Endothelial cell of umbilical vein (primary cell): ENCODE results near the gene HMCES. TPM values are rescaled to one million over a fixed set of nuclear protein-coding genes. Genes with fewer than 3 reads are reported as not detected.

Source experiments
- BruUV-seq: library from RNA; stranded (reverse); fragments of 400-500 nt; replicated peaks from 2 replicates; lab custom pipeline; 2021; lab: Mats Ljungman, UMichigan
- CTCF ChIA-PET: fragments of 300-600, 350-600 bp; sonication (Branson Sonifier 250); formaldehyde crosslinking; loops from one replicate; lab custom pipeline; 2021; ENCODE audit warnings: antibody characterized with exemption, inconsistent platforms; lab: Charles Lee
- POLR2A ChIA-PET: fragments of 300-600, 350-600 bp; sonication (Branson Sonifier 250); formaldehyde crosslinking; loops from one replicate; lab custom pipeline; 2021; ENCODE audit warnings: antibody characterized with exemption, inconsistent platforms; lab: Charles Lee
- DNase-seq: peaks from one replicate; pipeline ENCODE4 v3.0.0-alpha.2; 2011; ENCODE audit warnings: low read depth, low spot score
- FAIRE-seq: peaks from 2 replicates; lab custom pipeline; 2011; peaks lifted over from hg19 to GRCh38; lab: Jason Lieb, UNC
- H2AFZ ChIP-seq: 2 replicates; pipeline ENCODE4 v1.6.0; 2012; ENCODE audit warnings: low read depth, low read length, control low read depth, inconsistent platforms
- H3K27ac ChIP-seq: 2 replicates; pipeline ENCODE4 v1.5.1; 2011; ENCODE audit warnings: low read depth, mild to moderate bottlenecking, control low read depth, low read length, moderate library complexity; ENCODE audit not compliant: insufficient read depth
- H3K27me3 ChIP-seq, 2 experiments: 2 replicates each; pipeline versions ENCODE4 v1.6.0 to v1.6.1; 2011; ENCODE audit warnings: low read length in 2 of 2, mixed read lengths in 1 of 2; ENCODE audit not compliant: control insufficient read depth in 2 of 2, insufficient read depth in 2 of 2
- H3K36me3 ChIP-seq, 2 experiments: 2 replicates in 1 of 2; 3 replicates in 1 of 2; pipeline ENCODE4 v1.5.1; 2011; ENCODE audit warnings: low read length in 2 of 2, mild to moderate bottlenecking in 1 of 2, moderate library complexity in 1 of 2; ENCODE audit not compliant: control insufficient read depth in 2 of 2, insufficient read depth in 2 of 2; ENCODE audit errors: extremely low read depth in 1 of 2
- H3K4me1 ChIP-seq: 3 replicates; pipeline ENCODE4 v1.5.1; 2011; ENCODE audit warnings: mild to moderate bottlenecking, low read length; ENCODE audit not compliant: control insufficient read depth, insufficient read depth; ENCODE audit errors: extremely low read depth
- H3K4me2 ChIP-seq: 2 replicates; pipeline ENCODE4 v1.6.1; 2011; ENCODE audit warnings: low read length, control low read depth, mixed read lengths; ENCODE audit not compliant: insufficient read depth
- H3K4me3 ChIP-seq, 3 experiments: fragments of 200-600 bp in 1 of 3; sonication (generic), shearing (Covaris generic) in 1 of 3; replicated peaks in 1 of 3; 2 replicates each; pipeline ENCODE4 v1.5.1; 2011 to 2016; ENCODE audit warnings: control low read depth in 3 of 3, low read length in 3 of 3, mild to moderate bottlenecking in 2 of 3, inconsistent platforms in 1 of 3, low read depth in 1 of 3, moderate library complexity in 1 of 3; ENCODE audit not compliant: insufficient read depth in 1 of 3
- H3K79me2 ChIP-seq: 2 replicates; pipeline ENCODE4 v1.6.0; 2012; ENCODE audit warnings: low read length, inconsistent platforms; ENCODE audit not compliant: control insufficient read depth, insufficient read depth
- H3K9ac ChIP-seq: replicated peaks from 2 replicates; pipeline ENCODE3; 2011; ENCODE audit warnings: low read length, control low read depth; ENCODE audit not compliant: insufficient read depth; ENCODE audit errors: extremely low read depth
- H3K9me1 ChIP-seq: replicated peaks from 3 replicates; pipeline ENCODE4 v1.6.0; 2011; ENCODE audit warnings: mild to moderate bottlenecking, low read length; ENCODE audit not compliant: control insufficient read depth, insufficient read depth; ENCODE audit errors: extremely low read depth
- H3K9me3 ChIP-seq: replicated peaks from 2 replicates; pipeline ENCODE4 v1.5.1; 2012; ENCODE audit warnings: low read length, inconsistent platforms; ENCODE audit not compliant: control insufficient read depth, insufficient read depth
- H4K20me1 ChIP-seq: replicated peaks from 2 replicates; pipeline ENCODE3; 2011; ENCODE audit warnings: mild to moderate bottlenecking, low read length; ENCODE audit not compliant: control insufficient read depth, insufficient read depth; ENCODE audit errors: extremely low read depth
- EZH2 ChIP-seq: IDR thresholded peaks from 2 replicates; pipeline ENCODE4 v1.6.1; 2012; ENCODE audit warnings: borderline replicate concordance, low read depth, mild to moderate bottlenecking, moderate library complexity, low read length, inconsistent platforms; ENCODE audit not compliant: severe bottlenecking
- FOS ChIP-seq: IDR thresholded peaks from 2 replicates; pipeline ENCODE4 v1.6.1; 2011; ENCODE audit warnings: mild to moderate bottlenecking, low read length, moderate library complexity, borderline replicate concordance; ENCODE audit not compliant: insufficient read depth
- GATA2 ChIP-seq: IDR thresholded peaks from 2 replicates; pipeline ENCODE4 v1.7.0; 2011; ENCODE audit warnings: low read depth, mild to moderate bottlenecking, moderate library complexity, mixed read lengths, low read length; ENCODE audit not compliant: insufficient read length, insufficient read depth
- JUN ChIP-seq: IDR thresholded peaks from 2 replicates; pipeline ENCODE4 v1.6.1; 2011; ENCODE audit warnings: borderline replicate concordance, low read depth; ENCODE audit not compliant: insufficient read length, insufficient read depth
- MYC ChIP-seq: IDR thresholded peaks from one replicate; pipeline ENCODE4 v1.6.1; 2011; ENCODE audit warnings: mild to moderate bottlenecking, low read depth, low read length
- POLR2A ChIP-seq: IDR thresholded peaks from 2 replicates; pipeline ENCODE4 v1.6.1; 2012; ENCODE audit warnings: low read depth, mild to moderate bottlenecking, control low read depth, low read length
- POLR2AphosphoS5 ChIP-seq: IDR thresholded peaks from 2 replicates; pipeline ENCODE4 v1.6.1; 2012; ENCODE audit warnings: low read depth, mild to moderate bottlenecking, control low read depth, low read length, moderate library complexity; ENCODE audit not compliant: insufficient read depth
- dilution Hi-C: fragments of 300-500 bp; cut with MboI; formaldehyde crosslinking; loops from one replicate; pipeline ENCODE4 v1.15.0; 2019; ENCODE audit warnings: low sequenced_read_pairs; ENCODE audit not compliant: extremely low pct_ligation_motif_present
- intact Hi-C: fragments of 100-400 bp; cut with micrococcal nuclease; formaldehyde crosslinking; loops from one replicate; pipeline ENCODE4 v1.10.0; 2022
- polyA plus RNA-seq, 4 experiments: library from polyadenylated mRNA; depleted of rRNA in 3 of 4; stranded (reverse) in 3 of 4; unstranded in 1 of 4; fragments of >200 nt; gene quantifications; 2 replicates each; pipeline versions ENCODE4 v1.2.1 to v1.2.3, GENCODE V29; 2011 to 2012; ENCODE audit warnings: missing spikeins in 1 of 4
- total RNA-seq: library from RNA; stranded (reverse); gene quantifications from 2 replicates; pipeline ENCODE4 v1.2.3, GENCODE V29; 2021
- TF ChIP-seq, protein P1 (sequence below), 2 donors: IDR thresholded peaks; 1 replicate in 1 of 2; 2 replicates in 1 of 2; pipeline ENCODE4 v1.5.1; 2011; ENCODE audit warnings: low read length in 2 of 2, mild to moderate bottlenecking in 2 of 2, moderate library complexity in 2 of 2, control low read depth in 1 of 2, inconsistent platforms in 1 of 2, low read depth in 1 of 2; ENCODE audit not compliant: insufficient read depth in 1 of 2; ENCODE audit errors: extremely low read depth in 1 of 2
- TF ChIP-seq, protein P2 (sequence below): IDR thresholded peaks from 2 replicates; pipeline ENCODE4 v1.6.1; 2011; ENCODE audit not compliant: insufficient read depth, insufficient read length

Gene HMCES
- total and polyA plus RNA-seq, 2 donors (not counting 3 experiments of a cell fraction or from before 2014, with no cell fraction given) = 30.6 to 40.8 TPM

DNA sequence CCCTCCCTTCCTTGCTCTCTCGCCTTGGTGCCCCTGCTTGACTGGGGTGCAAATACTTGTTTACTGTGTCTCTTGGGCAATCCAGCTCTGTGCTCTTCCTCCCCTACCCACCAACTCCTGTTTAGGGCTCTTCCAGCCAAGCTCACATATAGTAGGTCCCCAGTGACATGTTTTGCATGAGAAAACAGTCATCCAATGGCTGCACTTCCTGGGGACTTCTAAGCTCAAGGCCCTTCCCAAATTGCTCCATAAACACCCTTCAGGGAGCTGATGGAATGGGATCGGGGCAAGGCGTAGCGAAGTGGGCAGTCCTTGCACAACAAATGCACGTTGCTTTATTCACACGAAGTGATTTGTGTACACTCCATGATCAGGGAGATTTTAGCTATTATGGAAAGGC, 38.7 kb upstream of the HMCES start:
- no peak overlapping the region for H2AFZ ChIP-seq

DNA sequence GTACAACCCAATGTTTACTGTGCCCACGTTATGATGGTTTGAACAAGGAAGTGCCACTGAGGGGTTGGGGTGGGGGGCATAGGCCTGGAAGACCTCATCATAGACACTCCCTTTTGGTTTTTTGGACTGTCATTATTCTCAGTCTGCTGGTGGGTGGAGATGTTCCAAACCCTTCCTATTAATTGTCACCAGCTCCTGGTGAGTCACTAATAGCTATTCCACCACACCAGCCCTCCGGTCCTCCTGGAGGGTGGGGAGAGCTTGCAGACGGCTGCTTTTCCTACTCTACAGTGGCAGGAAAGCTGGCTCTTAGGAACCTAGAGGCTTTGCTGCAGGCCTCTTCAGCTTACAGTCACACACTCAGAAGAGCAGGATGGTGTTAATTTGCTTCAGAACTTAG, 38.2 kb upstream of the HMCES start:
- Histone ChIP-seq H3K9ac (no peak overlapping the region), H3K27me3 (no peaks in the 10 kb centered on the region), H3K79me2 (no peaks in the 10 kb centered on the region), H3K36me3 (no peaks in the 10 kb centered on the region), H3K9me1 (no peaks in the 10 kb centered on the region), H3K4me2 (no peak overlapping the region), H3K27ac (no peak overlapping the region), H3K4me1 (peaks cover 3% of the 10 kb centered on the region), H2AFZ (no peak overlapping the region), H3K9me3 (no peaks in the 10 kb centered on the region), H3K4me3 (no peak overlapping the region), H4K20me1 (no peaks in the 10 kb centered on the region)
- dilution Hi-C loops (no loop called here), intact Hi-C loops (no loop called here)
- ChIA-PET POLR2A (no interaction called here), CTCF (interaction anchor here (0.7 to 2.0 kb wide), 5 partner anchors 15 to 270 kb away, joined by 3 to 8 read pairs (median 4); no protein-coding TSS in a partner anchor)
- peak; percentile 24 for FAIRE-seq
- TF ChIP-seq POLR2AphosphoS5 (no peak), EZH2 (no peak), MYC (no peak), FOS (no peak), GATA2 (no peak), JUN (no peak), POLR2A (no peak)
- TF ChIP-seq, protein P1, sequence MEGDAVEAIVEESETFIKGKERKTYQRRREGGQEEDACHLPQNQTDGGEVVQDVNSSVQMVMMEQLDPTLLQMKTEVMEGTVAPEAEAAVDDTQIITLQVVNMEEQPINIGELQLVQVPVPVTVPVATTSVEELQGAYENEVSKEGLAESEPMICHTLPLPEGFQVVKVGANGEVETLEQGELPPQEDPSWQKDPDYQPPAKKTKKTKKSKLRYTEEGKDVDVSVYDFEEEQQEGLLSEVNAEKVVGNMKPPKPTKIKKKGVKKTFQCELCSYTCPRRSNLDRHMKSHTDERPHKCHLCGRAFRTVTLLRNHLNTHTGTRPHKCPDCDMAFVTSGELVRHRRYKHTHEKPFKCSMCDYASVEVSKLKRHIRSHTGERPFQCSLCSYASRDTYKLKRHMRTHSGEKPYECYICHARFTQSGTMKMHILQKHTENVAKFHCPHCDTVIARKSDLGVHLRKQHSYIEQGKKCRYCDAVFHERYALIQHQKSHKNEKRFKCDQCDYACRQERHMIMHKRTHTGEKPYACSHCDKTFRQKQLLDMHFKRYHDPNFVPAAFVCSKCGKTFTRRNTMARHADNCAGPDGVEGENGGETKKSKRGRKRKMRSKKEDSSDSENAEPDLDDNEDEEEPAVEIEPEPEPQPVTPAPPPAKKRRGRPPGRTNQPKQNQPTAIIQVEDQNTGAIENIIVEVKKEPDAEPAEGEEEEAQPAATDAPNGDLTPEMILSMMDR (IDR thresholded peaks at IDR 0.05; ENCODE audit: extremely low read depth in 1 of 2, insufficient read depth in 1 of 2, low read depth in 1 of 2, low read length in 2 of 2) = no peak
- TF ChIP-seq, protein P2, sequence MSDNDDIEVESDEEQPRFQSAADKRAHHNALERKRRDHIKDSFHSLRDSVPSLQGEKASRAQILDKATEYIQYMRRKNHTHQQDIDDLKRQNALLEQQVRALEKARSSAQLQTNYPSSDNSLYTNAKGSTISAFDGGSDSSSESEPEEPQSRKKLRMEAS = no peak
- no peak for DNase-seq
- BruUV-seq = no TSS peak

More for the DNA sequence above, 38.7 kb upstream of the HMCES start:
- Histone ChIP-seq H3K79me2 (no peaks in the 10 kb centered on the region), H3K9ac (no peak overlapping the region), H3K4me2 (no peak overlapping the region), H3K4me3 (no peak overlapping the region), H3K27ac (no peak overlapping the region), H3K9me1 (no peaks in the 10 kb centered on the region), H4K20me1 (no peaks in the 10 kb centered on the region), H3K4me1 (no peaks in the 10 kb centered on the region), H3K9me3 (no peaks in the 10 kb centered on the region), H3K27me3 (no peaks in the 10 kb centered on the region), H3K36me3 (no peaks in the 10 kb centered on the region)
- no peak for FAIRE-seq
- dilution Hi-C loops (no loop called here), intact Hi-C loops (no loop called here)
- ChIA-PET CTCF (interaction anchor here (0.7 to 2.0 kb wide), 5 partner anchors 15 to 270 kb away, joined by 3 to 8 read pairs (median 4); no protein-coding TSS in a partner anchor), POLR2A (no interaction called here)
- no peak for TF ChIP-seq EZH2
- TF ChIP-seq FOS = no peak
- TF ChIP-seq MYC = no peak
- no peak for TF ChIP-seq POLR2AphosphoS5
- TF ChIP-seq POLR2A = no peak
- TF ChIP-seq GATA2 = no peak
- TF ChIP-seq JUN = no peak
- TF ChIP-seq, protein P2 = no peak
- BruUV-seq = no TSS peak
- no peak for DNase-seq
